ENCODE measurements around the gene BRIP1. TPM values are rescaled to one million over a fixed set of nuclear protein-coding genes. Genes with fewer than 3 reads are reported as not detected.

BRIP1 gene
- polyA plus RNA-seq, 1 experiment = 2.9 TPM

DNA sequence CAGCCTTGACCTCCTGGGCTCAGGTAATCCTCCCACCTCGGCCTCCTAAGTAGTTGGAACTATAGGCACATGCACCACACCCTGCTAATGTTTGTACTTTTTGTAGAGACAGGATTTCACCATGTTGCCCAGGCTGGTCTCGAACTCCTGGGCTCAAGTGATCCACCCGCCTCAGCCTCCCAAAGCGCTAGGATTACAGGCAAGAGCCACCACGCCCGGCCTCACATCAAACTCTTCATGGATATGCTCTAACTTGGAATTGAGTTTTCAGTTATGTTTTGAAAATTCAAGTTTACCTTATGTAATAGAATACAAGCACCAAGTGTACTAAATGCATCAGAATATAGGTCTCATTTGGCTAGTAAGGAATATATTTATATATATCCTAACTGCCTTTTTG is 119.6 kb downstream of the BRIP1 start:
- POLR2A ChIA-PET = no interaction called here

GRCh38 chr17:61739002-61739401 is 124.3 kb downstream of the BRIP1 start:
- no peak overlapping the region for H3K4me3 ChIP-seq (ENCODE audit: low read depth, low read length)
- no peaks in the 10 kb centered on the region; the same call in 1 of the 2 replicates for H3K36me3 ChIP-seq (ENCODE audit: control insufficient read depth, insufficient read depth, low read length)
- no peak for TF ChIP-seq CTCF (IDR thresholded peaks at IDR 0.05; ENCODE audit: insufficient read depth, low read depth, low read length)
- ChIA-PET POLR2A (no interaction called here), CTCF (no interaction called here)
- H3K27me3 ChIP-seq (ENCODE audit: control insufficient read depth, insufficient read depth, low read length) = no peaks in the 10 kb centered on the region
- DNase-seq (ENCODE audit: low read depth) = no peak

More for the DNA sequence above, 119.6 kb downstream of the BRIP1 start:
- H3K36me3 ChIP-seq (ENCODE audit: control insufficient read depth, insufficient read depth, low read length) = no peaks in the 10 kb centered on the region; the same call in 1 of the 2 replicates
- no peaks in the 10 kb centered on the region for H3K27me3 ChIP-seq (ENCODE audit: control insufficient read depth, insufficient read depth, low read length)
- TF ChIP-seq CTCF (IDR thresholded peaks at IDR 0.05; ENCODE audit: insufficient read depth, low read depth, low read length) = no peak
- no peak for DNase-seq (ENCODE audit: low read depth)
- CTCF ChIA-PET = no interaction called here
- H3K4me3 ChIP-seq (ENCODE audit: low read depth, low read length) = no peak overlapping the region

DNA sequence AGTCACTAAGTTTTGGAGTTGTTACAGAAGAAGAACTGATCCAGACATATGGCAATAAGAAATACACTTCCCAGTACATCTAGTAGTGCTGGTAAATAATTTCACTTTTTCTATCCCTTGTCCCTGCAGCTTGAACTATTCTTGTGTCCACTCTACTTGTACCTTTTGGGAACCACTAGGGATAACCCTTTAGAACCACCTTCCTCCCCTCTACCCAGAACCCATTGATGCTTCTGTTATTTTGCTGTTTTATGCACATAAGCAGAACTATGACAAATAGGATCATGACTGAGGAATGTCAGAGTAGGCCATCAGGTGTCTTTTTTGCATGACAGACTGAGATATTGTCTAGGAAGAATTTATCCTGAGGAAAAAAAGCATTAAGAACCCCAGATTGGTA is 125.1 kb downstream of the BRIP1 start:
- ChIA-PET CTCF (no interaction called here), POLR2A (interaction anchor here (0.6 kb wide), 1 partner anchor 42 kb away, joined by 11 read pairs; no protein-coding TSS in a partner anchor)
- no peaks in the 10 kb centered on the region; the same call in 1 of the 2 replicates for H3K36me3 ChIP-seq (ENCODE audit: control insufficient read depth, insufficient read depth, low read length)
- no peak for TF ChIP-seq CTCF (IDR thresholded peaks at IDR 0.05; ENCODE audit: insufficient read depth, low read depth, low read length)
- DNase-seq (ENCODE audit: low read depth) = no peak
- no peaks in the 10 kb centered on the region for H3K27me3 ChIP-seq (ENCODE audit: control insufficient read depth, insufficient read depth, low read length)
- no peak overlapping the region for H3K4me3 ChIP-seq (ENCODE audit: low read depth, low read length)

DNA sequence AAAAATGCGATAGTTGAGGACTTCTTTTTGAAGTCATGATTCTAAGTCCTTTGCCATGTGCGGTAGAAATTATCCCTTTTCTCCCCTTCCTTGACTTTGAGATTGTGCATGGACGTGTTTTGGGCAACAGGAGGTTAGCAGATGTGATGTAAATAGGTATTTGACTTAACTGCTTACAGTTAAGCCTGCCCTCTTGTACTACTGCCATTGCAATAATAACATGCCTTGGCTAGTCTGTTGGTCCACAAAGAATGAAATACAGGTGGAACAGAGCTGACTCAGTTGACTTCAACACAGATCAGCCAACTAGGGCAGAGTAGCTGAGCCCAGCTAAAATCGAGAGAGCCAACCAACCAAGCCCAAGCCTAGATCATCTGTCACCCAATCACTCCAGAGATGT is 125.5 kb downstream of the BRIP1 start:
- H3K4me3 ChIP-seq (ENCODE audit: low read depth, low read length) = no peak overlapping the region
- no peaks in the 10 kb centered on the region for H3K27me3 ChIP-seq (ENCODE audit: control insufficient read depth, insufficient read depth, low read length)
- no peak for TF ChIP-seq CTCF (IDR thresholded peaks at IDR 0.05; ENCODE audit: insufficient read depth, low read depth, low read length)
- DNase-seq (ENCODE audit: low read depth) = no peak
- POLR2A ChIA-PET = interaction anchor here (0.6 kb wide), 1 partner anchor 41 kb away, joined by 11 read pairs; no protein-coding TSS in a partner anchor
- H3K36me3 ChIP-seq (ENCODE audit: control insufficient read depth, insufficient read depth, low read length) = no peaks in the 10 kb centered on the region; the same call in 1 of the 2 replicates
- CTCF ChIA-PET = no interaction called here

- Histone ChIP-seq H3K4me3 (ENCODE audit: low read depth, low read length) (no peak overlapping the region), H3K36me3 (ENCODE audit: control insufficient read depth, insufficient read depth, low read length) (no peaks in the 10 kb centered on the region; the same call in 1 of the 2 replicates), H3K27me3 (ENCODE audit: control insufficient read depth, insufficient read depth, low read length) (no peaks in the 10 kb centered on the region)
- no peak for TF ChIP-seq CTCF (IDR thresholded peaks at IDR 0.05; ENCODE audit: insufficient read depth, low read depth, low read length)
- ChIA-PET CTCF (interaction anchor here (0.6 kb wide), 1 partner anchor 432 kb away, joined by 4 read pairs; no protein-coding TSS in a partner anchor), POLR2A (no interaction called here)
- DNase-seq (ENCODE audit: low read depth) = no peak
Observed at GRCh38 chr17:61736438-61736837, 126.9 kb downstream of the BRIP1 start.
